ENCODE results near the gene TGFBR2. TPM values are rescaled to one million over a fixed set of nuclear protein-coding genes. Genes with fewer than 3 reads are reported as not detected.

Gene TGFBR2
- total RNA-seq, 6 donors from 2014 or later = 82.8 to 385 (median 285) TPM

DNA sequence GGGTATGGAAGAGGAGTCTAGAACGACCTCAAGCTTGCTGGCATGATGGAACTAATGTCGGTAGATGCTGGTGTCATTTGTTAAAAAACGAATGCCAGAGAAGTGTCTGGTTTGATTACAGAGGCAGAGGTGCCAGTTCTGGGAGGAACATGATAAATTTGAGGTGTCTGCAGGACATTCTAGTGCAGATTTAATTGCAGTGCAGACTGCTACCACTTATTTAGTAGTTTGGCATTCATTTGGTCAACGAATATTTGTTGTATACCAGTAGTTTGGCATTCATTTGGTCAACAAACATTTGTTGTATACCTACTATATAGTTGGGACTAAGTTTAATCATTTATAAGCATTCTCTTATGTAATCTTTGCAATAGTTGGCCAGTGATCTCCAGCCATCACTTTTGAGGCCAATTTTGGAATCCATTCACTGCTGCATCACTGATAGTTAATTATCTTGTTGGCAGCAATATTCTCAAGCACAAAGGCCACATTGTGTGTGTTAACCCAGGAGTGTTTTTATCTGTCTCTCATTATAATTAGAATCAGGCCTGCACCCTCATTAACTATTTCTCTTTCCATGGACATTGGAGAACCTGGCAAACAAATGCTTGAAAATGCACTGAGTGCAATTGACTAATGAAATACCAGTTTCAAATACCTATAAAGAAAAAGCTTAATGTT lies 19.5 kb upstream of the TGFBR2 start:
- H3K4me3 ChIP-seq = no peak overlapping the region
- H3K27me3 ChIP-seq = no peaks in the 10 kb centered on the region
- 85 to 89% methylated on average over 4 of the region's 4 CpGs for WGBS, 2 donors
- DNase-seq = no peak
- TF ChIP-seq, protein P1, sequence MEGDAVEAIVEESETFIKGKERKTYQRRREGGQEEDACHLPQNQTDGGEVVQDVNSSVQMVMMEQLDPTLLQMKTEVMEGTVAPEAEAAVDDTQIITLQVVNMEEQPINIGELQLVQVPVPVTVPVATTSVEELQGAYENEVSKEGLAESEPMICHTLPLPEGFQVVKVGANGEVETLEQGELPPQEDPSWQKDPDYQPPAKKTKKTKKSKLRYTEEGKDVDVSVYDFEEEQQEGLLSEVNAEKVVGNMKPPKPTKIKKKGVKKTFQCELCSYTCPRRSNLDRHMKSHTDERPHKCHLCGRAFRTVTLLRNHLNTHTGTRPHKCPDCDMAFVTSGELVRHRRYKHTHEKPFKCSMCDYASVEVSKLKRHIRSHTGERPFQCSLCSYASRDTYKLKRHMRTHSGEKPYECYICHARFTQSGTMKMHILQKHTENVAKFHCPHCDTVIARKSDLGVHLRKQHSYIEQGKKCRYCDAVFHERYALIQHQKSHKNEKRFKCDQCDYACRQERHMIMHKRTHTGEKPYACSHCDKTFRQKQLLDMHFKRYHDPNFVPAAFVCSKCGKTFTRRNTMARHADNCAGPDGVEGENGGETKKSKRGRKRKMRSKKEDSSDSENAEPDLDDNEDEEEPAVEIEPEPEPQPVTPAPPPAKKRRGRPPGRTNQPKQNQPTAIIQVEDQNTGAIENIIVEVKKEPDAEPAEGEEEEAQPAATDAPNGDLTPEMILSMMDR (IDR thresholded peaks at IDR 0.05) = no peak
- TF ChIP-seq POLR2AphosphoS5 (IDR thresholded peaks at IDR 0.05) = no peak
- no peak for TF ChIP-seq EP300 (IDR thresholded peaks at IDR 0.05)
- TF ChIP-seq POLR2A (IDR thresholded peaks at IDR 0.05) = no peak
- no peak overlapping the region for H3K27ac ChIP-seq
- H3K4me1 ChIP-seq = no peaks in the 10 kb centered on the region
- no peak for ATAC-seq (ENCODE audit: low FRiP score in 2 of 2)
- no peaks in the 10 kb centered on the region for H3K36me3 ChIP-seq
- no peaks in the 10 kb centered on the region for H3K9me3 ChIP-seq

DNA sequence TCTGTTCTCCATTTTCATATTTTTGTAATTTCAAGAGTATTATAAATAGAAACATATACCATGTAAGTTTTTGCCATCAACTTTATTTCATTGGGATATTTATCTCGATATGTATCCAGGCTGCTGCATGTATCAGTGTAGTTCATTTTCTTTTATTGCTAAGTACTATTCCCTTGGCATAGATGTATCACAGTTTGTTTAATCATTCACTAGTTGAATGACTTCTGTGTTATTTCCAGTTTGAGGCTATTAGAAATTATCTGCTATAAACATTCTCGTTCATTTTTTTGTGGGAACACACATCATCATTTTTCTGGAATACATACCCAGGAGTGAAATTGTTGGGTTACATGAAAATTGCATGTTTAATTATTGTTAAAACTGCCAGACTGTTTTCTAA lies 18.5 kb upstream of the TGFBR2 start:
- Histone ChIP-seq H3K27me3 (no peaks in the 10 kb centered on the region), H3K36me3 (no peaks in the 10 kb centered on the region), H3K9me3 (no peaks in the 10 kb centered on the region), H3K27ac (no peak overlapping the region), H3K4me3 (no peak overlapping the region), H3K4me1 (no peaks in the 10 kb centered on the region)
- WGBS, 2 donors = 83 to 88% methylated on average over 2 of the region's 2 CpGs
- TF ChIP-seq EP300 (IDR thresholded peaks at IDR 0.05) = no peak
- no peak for TF ChIP-seq POLR2AphosphoS5 (IDR thresholded peaks at IDR 0.05)
- no peak for TF ChIP-seq POLR2A (IDR thresholded peaks at IDR 0.05)
- TF ChIP-seq, protein P1 (IDR thresholded peaks at IDR 0.05) = no peak
- no peak for ATAC-seq (ENCODE audit: low FRiP score in 2 of 2)
- DNase-seq = no peak

DNA sequence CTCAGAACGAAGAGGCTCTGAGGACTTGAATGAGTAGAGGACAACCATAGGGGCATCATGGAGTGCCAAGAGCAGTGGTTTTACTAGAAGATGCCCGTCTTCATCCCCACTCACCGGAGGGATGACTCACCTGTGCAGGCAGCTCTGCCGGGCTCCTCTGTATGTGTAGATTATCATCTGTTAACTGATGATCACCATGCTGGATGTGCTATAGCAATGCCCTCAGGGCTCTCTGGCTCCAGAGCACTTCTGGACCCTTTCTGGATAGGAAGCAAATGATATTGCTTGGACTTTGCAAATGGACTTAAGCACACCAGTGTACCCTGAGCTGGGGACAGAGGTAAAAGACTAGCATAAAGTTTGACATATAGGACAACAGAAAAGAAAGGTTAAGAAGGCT lies 10.2 kb upstream of the TGFBR2 start:
- Histone ChIP-seq H3K36me3 (no peaks in the 10 kb centered on the region), H3K27ac (peak overlapping the region in 3 of 4 donors; percentile 65 to 80 (median 70)), H3K9me3 (no peaks in the 10 kb centered on the region), H3K27me3 (no peaks in the 10 kb centered on the region), H3K4me3 (no peak overlapping the region), H3K4me1 (peaks cover 9 to 24% (median 17%) of the 10 kb centered on the region in 4 donors)
- WGBS, 2 donors = 89 to 92% methylated on average over 4 of the region's 4 CpGs
- TF ChIP-seq POLR2AphosphoS5 (IDR thresholded peaks at IDR 0.05) = no peak
- no peak for TF ChIP-seq EP300 (IDR thresholded peaks at IDR 0.05)
- TF ChIP-seq, protein P1 (IDR thresholded peaks at IDR 0.05) = no peak
- no peak for TF ChIP-seq POLR2A (IDR thresholded peaks at IDR 0.05)
- ATAC-seq (ENCODE audit: low FRiP score in 2 of 2) (no peak), DNase-seq (no peak)

DNA sequence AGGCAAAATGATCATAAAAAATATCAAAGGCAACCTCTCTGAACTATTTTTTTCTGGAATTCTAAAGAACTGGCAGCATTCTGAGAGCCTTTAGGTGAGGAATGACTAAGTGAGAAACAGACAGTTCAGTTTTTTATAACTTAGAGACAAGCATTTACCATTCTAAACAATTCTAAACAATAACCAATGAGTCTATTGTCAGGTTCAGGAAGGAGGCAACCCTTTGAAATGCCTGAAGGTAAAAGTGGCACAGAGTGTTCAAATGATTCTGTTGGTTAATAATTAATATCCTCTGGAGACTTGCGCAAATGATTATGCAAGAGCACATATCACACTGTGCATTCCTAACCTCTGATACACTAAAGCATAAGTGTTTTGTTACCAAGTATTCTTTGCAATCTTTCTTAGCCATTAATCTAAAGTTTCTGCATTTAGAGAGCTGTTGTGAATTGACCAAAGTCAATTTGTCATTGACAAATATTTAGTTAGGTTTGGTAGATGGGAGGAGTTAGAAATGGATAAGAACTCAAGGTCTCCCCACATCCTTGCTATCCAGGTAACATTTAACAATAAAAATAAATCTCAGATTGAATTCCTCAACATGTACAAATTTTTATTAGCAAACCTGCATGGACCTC lies 9.2 kb upstream of the TGFBR2 start:
- peak overlapping the region; percentile 65 to 80 (median 70) for H3K27ac ChIP-seq
- peaks cover 9 to 24% (median 17%) of the 10 kb centered on the region in 4 donors for H3K4me1 ChIP-seq
- no peak for DNase-seq
- no peaks in the 10 kb centered on the region for H3K36me3 ChIP-seq
- WGBS, 2 donors = 32 to 50% methylated on average over 1 of the region's 1 CpG
- TF ChIP-seq POLR2A (IDR thresholded peaks at IDR 0.05) = no peak
- TF ChIP-seq, protein P1 (IDR thresholded peaks at IDR 0.05) = no peak
- peak in 3 of 4 donors; percentile 74 to 99 (median 95) for TF ChIP-seq EP300 (IDR thresholded peaks at IDR 0.05)
- TF ChIP-seq POLR2AphosphoS5 (IDR thresholded peaks at IDR 0.05) = peak in 1 of 2 donors; percentile 78
- peak; percentile 78 to 88 for ATAC-seq (ENCODE audit: low FRiP score in 2 of 2)
- H3K27me3 ChIP-seq = no peaks in the 10 kb centered on the region
- no peaks in the 10 kb centered on the region for H3K9me3 ChIP-seq
- H3K4me3 ChIP-seq = no peak overlapping the region
